Activated T-helper 2 cell treated with anti-CD3 and anti-CD28 coated beads, Interferon-gamma antibody, Interleukin-2, Interleukin-4, amounts not matched to agents 10 μg/mL and 5 μg/mL and 100 μg/mL, durations not matched to agents 14 hours and 24 hours and 36 hours (primary cell): Measurements from ENCODE around the gene EEF1B2. TPM values are rescaled to one million over a fixed set of nuclear protein-coding genes. Genes with fewer than 3 reads are reported as not detected.
"Not testable (repeated sequence)": the region's sequence is repeated elsewhere in the genome, so short reads cannot be mapped to it uniquely, and the experiment has no call there.

ENCODE experiments used
- DNase-seq: peaks from one replicate; pipeline ENCODE4 v3.0.0; 2021; ENCODE audit warnings: low spot score
- H3K27ac Mint-ChIP-seq: one replicate; pipeline ENCODE4 v1.8.0; 2021; ENCODE audit warnings: mixed read lengths
- H3K27me3 Mint-ChIP-seq: one replicate; pipeline ENCODE4 v1.8.0; 2021; ENCODE audit warnings: low read depth, mixed read lengths
- H3K36me3 Mint-ChIP-seq: one replicate; pipeline ENCODE4 v1.8.0; 2021; ENCODE audit warnings: low read depth, mixed read lengths
- H3K4me1 Mint-ChIP-seq: one replicate; pipeline ENCODE4 v1.8.0; 2021; ENCODE audit warnings: low read depth, mixed read lengths
- H3K4me3 Mint-ChIP-seq: one replicate; pipeline ENCODE4 v1.8.0; 2021; ENCODE audit warnings: low read depth, mild to moderate bottlenecking, moderate library complexity, mixed read lengths
- H3K9me3 Mint-ChIP-seq: one replicate; pipeline ENCODE4 v1.8.0; 2021; ENCODE audit warnings: mixed read lengths
- intact Hi-C: fragments of 100-400 bp; cut with micrococcal nuclease; formaldehyde crosslinking; loops from one replicate; pipeline ENCODE4 v1.15.1; 2023
- total RNA-seq: library from RNA; stranded (reverse); gene quantifications from 2 replicates; pipeline ENCODE4 v1.2.3, GENCODE V29; 2022

Gene EEF1B2
- total RNA-seq, 1 donor from 2014 or later, result 724 TPM

- Mint-ChIP-seq H3K27me3 (peaks cover 2% of the 10 kb centered on the region), H3K4me3 (no peak overlapping the region)
Measured at GRCh38 chr2:206204710-206205109, 45.0 kb downstream of the EEF1B2 start.

GRCh38 chr2:206207316-206207715 is 47.6 kb downstream of the EEF1B2 start:
- DNase-seq, H3K4me3 Mint-ChIP-seq: not testable (repeated sequence)

More at GRCh38 chr2:206204710-206205109, 45.0 kb downstream of the EEF1B2 start:
- no peaks in the 10 kb centered on the region for H3K36me3 Mint-ChIP-seq
- H3K27ac Mint-ChIP-seq, result no peak overlapping the region
- H3K9me3 Mint-ChIP-seq, result no peaks in the 10 kb centered on the region
- intact Hi-C loops, result no loop called here
- peaks cover 3% of the 10 kb centered on the region for H3K4me1 Mint-ChIP-seq
- no peak for DNase-seq

DNA sequence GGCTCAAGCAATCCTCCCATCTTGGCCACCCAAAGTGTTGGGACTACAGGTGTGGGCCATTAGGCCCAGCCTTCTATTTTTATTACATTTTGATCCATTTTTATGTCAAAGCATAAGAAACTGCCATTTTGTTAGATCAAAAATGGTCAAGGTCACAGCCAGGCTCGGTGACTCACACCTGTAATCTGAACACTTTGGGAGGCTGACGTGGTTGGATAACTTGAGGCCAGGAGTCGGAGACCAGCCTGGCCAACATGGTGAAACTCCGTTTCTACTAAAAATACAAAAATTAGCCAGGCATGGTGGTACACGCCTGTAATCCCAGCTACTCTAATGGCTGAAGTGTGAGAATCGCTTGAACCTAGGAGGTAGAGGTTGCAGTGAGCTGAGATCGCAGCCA is 49.2 kb downstream of the EEF1B2 start:
- peaks cover 10% of the 10 kb centered on the region for H3K27me3 Mint-ChIP-seq
- intact Hi-C loops, result no loop called here
- no peaks in the 10 kb centered on the region for H3K9me3 Mint-ChIP-seq
- H3K36me3 Mint-ChIP-seq, result no peaks in the 10 kb centered on the region
- H3K4me3 Mint-ChIP-seq, result no peak overlapping the region
- no peak overlapping the region for H3K27ac Mint-ChIP-seq
- H3K4me1 Mint-ChIP-seq, result peaks cover 7% of the 10 kb centered on the region
- no peak for DNase-seq

More at GRCh38 chr2:206207316-206207715, 47.6 kb downstream of the EEF1B2 start:
- H3K27ac Mint-ChIP-seq, H3K4me1 Mint-ChIP-seq, H3K27me3 Mint-ChIP-seq, H3K36me3 Mint-ChIP-seq, H3K9me3 Mint-ChIP-seq, intact Hi-C loops: not testable (repeated sequence)

DNA sequence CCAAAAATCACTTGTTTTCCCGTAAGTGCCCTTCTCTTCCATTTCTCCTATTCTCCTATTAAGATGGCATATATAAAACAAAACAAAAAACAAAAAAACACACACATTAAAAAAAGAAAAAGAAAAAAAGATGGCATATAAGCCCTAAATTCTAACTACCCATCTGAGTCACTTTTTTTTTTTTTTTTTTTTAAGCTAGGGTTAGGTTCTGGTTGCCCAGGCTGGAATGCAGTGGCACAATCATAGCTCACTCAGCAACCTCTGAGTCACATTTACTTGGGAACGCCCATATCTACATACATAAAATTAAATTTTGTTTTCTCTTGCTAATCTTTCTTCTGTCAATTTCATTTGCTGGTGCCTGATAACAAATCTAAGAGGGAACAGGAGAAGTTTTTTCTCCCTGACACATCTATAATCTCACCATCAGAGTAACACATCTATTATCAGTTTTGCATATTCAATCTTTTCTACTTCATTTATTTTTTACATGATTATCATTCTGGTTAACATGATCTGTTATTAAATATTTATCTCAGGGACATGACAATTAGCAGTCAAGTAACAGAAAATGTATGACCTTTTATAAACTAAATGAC is 52.1 kb downstream of the EEF1B2 start:
- no peaks in the 10 kb centered on the region for H3K9me3 Mint-ChIP-seq
- H3K27ac Mint-ChIP-seq, result no peak overlapping the region

More for the DNA sequence above, 52.1 kb downstream of the EEF1B2 start:
- intact Hi-C loops, result no loop called here
- Mint-ChIP-seq H3K27me3 (peaks cover 14% of the 10 kb centered on the region), H3K4me3 (no peak overlapping the region), H3K36me3 (no peaks in the 10 kb centered on the region), H3K4me1 (peaks cover 4% of the 10 kb centered on the region)
- DNase-seq, result no peak

Other genes with a start within 250 kb of the EEF1B2 start
- gene INO80D, start 73.7 kb upstream of the EEF1B2 start, total RNA-seq, result 21.9 and 26.0 TPM in 2 replicates
- gene NDUFS1, start 451 bp upstream of the EEF1B2 start, total RNA-seq, result 80.7 and 84.3 TPM in 2 replicates
- 10.8 TPM in 2 replicates for gene ZDBF2, start 114.8 kb downstream of the EEF1B2 start, total RNA-seq